NCI-H2107 treated with DMSO at 0.1 percent for 48 hours (cell line): Measurements from ENCODE around the gene PHF1.

Experiments used
- DNase-seq: peaks from one replicate; lab custom pipeline; 2025; ENCODE audit not compliant: unreplicated experiment; lab: John Stamatoyannopoulos, UW

Gene PHF1

DNA sequence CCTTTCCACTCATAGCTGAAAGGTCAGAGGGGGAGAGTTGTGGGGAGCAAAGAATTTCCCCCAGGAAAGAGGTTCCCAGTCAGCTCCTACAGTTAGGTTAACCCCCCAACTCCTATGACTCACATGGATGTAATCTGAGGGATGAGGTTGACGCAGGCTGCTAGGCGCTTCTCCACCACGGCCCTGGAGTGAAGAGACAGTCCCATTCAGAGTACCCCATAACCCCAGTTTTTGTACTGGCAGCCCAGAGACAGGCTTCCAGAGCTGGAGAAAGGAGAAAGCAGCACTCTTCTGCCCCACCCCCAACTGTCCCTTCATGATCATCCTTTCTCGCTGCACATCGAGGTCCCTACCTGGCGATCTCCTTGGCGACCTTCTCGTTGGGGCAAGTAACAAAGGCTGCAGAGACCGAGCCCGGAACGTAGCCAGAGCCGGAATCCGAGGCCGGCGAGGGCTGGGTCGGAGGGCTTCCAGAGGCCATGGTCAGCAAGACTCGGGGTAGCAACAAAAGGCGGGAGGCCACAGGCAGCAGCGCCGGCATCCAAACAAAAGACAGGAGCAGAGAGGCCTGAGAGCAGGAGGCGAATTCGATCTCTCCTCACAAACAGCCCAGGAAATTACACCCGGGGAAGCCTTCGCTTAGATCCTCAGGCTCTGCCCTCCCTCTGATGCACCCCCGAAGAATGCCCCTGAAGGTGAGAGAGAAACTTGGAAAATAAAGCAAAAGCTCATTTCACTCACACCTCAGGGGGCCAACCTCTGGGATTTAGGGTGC, 6.5 kb downstream of the PHF1 start:
- DNase-seq, result no peak

DNA sequence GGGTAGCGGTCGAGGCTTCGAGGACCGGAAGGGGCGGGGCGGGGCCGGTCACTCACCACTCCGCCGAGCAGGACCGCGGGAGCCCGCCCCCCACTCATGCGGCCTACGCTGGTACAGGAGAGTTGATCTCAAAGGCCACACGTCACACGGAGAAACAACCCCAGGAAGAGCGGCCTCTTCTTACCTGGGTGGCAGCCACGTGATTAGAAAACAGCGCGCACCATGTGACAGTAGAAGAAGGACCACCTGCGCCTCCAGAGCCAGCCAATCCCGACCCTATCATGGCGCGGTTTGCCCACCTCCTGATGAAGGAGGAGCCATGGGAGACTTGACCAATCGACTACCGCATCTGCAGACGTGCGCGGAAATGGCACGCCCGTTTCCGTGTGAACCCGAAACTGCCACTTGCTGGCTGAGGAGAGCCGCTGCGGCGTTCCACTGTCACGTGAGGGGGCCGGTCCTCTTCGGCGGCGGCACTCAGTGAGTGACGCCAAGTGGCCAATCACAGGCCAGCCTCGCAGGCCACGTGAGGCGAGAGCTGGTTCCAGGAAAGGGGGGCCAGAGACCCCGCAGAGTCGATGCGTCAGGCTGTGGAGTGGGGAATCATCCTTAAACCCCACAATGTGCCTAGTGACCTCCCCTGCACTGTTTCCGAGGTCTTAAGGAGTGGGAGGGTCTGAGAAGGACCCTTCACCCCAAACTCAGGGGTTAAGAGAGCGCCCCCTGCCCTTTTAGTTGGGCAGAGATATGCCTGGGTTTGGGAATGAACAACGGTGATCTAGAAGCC, 7.3 kb downstream of the PHF1 start, which contains the start of gene CUTA:
Gene CUTA (minus strand): TSS at position 205 of the 787 bp plus-strand sequence. CDS start 107 bp downstream, at position 98.
- peak; percentile 91 for DNase-seq

DNA sequence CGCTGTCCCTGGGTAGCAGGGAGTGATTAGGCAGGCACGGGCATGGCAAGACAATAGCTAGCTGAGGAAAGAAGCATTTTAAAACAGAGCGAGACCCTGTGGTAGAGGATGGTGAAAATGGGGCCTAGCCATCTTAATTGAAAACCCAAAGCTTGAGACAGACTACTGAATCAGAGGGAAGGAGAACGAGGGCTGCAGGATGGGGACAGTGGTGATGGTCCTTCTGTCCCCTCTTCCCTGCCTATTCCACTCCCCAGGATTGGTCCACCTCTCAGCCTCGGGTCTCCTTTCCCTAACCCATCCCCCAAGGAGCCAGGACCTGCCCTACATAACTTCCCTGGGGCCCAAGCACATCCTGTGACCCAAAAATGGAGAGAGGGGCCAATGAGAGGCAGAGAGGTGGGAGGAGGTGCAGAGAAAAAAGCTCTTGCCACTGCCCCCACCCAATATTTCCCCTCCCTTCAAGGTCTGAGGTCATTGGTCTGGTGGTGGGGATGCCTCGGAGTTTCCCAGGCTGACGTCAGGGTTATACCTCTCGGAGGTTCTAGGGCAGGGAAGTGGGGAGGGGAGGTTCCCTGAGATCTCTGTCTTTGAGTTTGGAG, 8.0 kb downstream of the PHF1 start:
- DNase-seq, result no peak

DNA sequence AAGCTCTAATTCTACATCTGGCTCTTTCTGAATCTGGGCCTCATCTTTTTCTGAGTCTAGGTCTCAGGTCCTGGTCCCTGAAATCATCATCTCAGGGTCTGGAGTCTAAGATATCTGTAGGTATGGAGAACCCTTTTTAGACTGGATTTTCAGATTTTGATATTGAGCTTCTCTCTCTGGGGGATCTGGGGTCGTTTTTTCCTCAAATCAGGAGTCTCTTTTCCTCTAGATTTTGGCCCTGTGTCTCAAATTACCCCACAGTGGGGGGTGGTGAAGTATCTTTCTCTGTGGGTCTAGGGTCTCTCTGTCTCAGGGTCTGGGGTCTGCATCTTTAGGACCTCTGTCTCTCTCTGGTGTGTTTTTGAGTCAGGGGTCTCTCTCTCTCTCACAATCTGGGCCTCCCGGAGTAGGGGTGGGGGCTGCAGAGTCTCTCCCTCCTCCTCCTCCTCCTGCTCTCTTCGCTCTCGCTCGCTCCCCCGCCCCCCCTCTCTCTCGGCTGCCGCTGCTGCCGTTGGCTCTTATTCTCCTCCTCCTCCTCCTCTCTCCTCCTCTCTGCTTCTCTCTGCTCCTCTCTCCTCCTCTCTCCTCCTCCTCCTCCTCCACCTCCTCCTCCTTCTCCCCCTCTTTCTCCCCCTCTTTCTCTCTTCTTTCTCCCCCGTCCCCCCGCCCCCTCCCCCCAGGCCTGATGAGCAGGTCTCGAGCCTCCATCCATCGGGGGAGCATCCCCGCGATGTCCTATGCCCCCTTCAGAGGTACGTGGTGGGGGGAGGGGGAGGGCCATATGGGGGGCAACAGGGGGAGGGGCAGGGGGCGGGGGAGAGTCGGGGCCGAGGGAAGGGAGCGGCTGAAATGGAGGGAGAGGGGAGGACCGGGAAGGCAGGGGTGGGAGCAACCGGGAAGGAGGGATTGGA, 9.0 kb downstream of the PHF1 start, which contains the start of gene SYNGAP1:
Gene SYNGAP1 (plus strand): TSS at position 486 of the 911 bp plus-strand sequence. CDS start 200 bp downstream, at position 686.
- DNase-seq, result no peak

DNA sequence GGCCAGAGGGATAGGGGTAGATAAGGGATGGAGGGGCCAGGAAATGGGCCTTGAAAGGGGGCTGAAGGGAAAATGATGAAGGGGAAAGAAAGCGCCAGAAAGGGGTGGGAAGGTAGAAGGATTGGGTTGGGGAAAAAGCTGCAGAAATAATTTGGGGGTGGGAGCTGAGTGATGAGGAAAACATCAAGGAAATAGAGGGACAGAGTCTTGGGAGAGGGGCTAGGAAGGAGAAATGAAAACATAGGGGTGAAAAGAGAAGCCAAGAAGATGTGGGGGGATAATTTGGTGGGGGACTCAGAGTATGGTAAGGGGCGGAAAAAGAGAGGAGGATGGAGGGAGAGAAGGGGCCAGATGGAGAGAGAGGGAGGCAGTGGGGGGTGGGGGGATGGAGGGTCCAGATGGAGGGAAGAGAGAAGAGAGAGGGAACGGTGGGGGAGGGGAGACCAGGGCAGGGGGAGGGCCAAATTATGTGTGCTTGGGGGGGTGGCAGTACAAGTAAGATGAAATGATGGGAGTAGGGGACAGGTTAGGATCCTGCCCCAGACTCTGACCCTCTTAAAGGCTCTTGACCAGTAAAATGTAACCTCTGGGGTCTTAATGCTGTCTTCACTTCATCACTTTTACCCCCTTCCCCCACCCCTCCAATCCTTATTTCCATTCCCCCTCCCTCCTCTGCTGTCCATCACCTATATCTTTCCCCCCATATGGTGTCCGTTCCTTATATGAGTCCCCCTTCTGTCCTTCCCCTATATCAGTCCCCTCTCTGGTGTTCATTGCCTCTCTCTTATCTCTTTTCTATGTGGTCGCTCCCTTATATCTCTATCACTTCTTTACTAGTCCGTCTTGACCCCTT, 9.9 kb downstream of the PHF1 start:
- no peak for DNase-seq

DNA sequence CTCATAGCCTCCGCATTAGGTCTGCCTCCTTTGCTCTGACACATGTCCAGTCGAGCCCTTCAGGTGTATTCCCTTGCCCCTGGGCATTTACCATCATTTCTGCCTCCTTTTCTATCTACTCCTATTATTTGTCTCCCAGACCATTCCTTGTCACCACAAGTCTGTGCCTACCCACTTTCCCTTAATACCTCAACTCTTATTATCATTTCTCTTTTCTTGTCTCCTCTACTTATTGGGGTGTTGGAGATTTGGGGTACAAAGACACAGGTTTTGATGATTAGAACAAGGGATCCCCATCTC, 10.5 kb downstream of the PHF1 start:
- DNase-seq, result no peak

DNA sequence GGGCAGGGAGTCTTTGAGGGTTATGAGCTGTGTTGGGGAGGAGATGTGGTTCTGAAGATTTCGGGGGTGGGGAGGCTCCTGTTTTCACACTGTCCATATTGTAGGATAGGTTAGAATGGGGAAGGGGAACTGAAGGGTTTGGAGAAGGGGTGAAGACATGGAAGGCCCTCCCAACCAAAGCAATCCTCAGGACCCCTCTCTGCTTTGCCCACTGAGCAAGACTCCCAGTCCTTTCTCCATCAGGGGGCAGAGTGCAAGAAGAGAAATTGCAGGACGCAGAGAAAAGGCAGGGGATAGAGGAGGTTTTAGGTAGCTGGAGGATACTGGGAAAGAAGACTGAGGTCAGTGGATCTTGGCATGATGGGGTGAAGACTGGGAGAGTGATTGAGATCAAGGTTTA, 13.0 kb downstream of the PHF1 start:
- DNase-seq, result no peak

DNA sequence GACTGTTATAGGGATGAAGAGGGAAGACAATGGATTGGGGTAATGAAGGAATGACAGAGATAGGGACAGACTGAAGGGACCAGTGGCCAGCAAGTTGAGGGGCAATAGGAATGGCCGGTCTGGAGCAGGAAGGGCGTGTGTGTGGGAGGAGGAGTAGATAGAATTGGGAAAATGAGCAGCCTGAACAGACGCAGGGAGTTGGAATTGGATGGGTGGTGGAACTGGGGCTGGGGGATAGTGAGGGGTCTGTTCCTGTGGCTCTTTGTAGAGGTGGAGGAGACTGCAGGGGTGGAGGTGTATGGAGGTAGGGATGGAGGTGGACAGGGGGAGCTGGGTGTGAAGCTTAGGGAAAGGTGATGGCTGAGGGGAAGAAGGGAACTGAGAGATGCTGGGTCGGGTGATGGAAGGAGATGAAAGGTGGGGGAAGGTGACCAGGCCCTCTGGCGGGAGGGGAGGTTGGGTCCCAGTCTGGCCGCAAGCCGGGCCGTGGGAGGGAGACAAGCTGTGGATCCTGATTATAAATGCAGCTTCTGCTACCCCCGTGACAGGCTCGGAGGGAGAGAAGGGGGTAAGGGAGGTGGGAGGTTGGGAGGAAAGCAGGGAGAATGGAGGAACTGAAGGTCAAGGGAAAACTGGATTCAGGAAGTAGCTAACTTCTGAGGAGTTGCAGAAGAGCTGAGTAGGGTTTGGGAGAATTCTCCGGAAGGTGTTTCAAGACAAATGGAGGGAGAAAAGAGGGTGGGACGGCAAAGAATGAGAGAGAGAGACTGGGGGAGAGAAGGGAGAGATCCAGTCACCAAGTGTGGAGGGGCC, 14.2 kb downstream of the PHF1 start:
- DNase-seq, result no peak

DNA sequence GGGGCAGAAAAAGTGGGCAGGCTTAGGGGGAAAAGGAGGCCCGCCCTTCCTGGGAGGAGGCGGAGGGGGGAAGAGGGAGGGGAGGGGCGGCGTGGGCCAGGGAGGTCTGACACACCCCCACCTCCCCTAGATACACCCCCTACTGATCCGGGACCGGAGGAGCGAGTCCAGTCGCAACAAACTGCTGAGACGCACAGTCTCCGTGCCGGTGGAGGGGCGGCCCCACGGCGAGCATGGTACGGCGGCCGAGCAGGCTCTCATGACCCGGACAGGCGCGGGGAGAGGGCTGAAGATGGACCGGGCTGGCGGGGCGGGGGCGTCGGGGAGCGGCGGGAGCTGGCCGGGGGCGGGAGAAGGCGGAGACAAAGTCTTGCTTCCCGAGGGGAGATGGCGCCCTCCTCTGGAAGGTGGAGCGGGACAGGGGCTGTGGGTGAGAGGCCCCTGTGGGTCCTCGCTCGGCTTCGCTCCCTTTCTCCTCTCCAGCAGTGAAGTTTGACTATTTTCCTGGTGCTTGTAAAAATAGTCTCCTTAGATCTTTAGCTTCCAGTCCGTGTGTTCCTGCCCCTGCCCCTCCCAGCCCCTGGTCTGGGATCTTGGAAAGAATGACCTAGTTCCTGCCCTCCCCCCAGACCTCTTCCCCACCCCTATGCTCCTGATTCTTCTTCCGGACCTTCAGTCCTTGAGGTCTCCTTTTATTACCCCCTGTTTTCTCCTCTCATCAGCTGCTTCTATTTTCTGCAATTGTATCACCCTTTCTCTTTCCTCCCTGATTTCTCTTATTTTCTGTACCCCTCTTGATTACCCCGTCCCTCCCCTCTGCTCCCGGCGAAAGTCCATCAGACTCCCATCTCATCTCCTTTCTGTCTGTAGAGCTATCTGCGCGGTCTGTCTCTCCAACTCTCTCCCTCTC, 15.1 kb downstream of the PHF1 start:
- no peak for DNase-seq

DNA sequence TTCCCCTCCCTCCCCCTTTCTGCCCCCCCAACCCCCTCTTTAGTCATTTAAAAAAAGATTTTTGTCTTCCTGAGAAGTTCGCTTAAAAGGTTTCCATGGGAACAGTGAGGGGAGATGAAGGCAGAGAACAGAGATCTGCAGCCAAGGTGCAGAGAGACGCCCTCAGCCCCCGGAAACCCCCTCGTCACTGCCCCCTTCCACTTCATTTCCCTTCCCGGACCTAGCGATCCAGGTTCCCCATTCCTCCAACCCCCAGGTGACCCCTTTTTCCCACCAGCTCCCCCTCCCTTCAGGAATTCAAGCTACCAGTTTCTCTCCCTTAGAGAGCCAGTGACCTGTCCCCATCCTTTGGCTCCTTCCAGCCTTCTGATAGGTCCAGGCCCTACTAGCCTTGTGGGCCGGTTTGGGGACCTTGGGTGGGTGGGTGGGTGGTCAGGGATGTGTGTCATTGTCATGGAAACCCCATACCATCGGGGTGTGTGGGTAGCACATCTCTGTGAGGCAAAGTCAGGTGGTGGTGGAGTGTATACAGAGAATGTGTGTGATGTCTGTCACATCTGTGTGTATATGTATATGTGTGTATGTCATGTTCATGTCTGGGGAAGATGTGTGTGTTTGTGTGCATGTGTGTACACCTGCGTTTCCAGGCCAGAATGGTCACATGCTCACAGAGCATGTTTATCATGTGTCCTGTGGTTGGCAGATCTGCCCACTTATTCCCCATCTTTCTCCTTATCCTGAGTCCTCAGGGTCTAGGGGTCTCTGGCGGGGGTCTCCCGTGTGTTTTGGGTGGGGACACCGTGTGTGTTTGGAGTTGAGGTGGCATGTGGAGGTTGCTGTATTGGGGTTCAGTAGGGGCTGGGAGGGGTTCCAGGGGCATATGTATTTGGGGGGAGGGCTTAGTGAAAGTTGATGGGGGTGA, 16.0 kb downstream of the PHF1 start:
- no peak for DNase-seq

DNA sequence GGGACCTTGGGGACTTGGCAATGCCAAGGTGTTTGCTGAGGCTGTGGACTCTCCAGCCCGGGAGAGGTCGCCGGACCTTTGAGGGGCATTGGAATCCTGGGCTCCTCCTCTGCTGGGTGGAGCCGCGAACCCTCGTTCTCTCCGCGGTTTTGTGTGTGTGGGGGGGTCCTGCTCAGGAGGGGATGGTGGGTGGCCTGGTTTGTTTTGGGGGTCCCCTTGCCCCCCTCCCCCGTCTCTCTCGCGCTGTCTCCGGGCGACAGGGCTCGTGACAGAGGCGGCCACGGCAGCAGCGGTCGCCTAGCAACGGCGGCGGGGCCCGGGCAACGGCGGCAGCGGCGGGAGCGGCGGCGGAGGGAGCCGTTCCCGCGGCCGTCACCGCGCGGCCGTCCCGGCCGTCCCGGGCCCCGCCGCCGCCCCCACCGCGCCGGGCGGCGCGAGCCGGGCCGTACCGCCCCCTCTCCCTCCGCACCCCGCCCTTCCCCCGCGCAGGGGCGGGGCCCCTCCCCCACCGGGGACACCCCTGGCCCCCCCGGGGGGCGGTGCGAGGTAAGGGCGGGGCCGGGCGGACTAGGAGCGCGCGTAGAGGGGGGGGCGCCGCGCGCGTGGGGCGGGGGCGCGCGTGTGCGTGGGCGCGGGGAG, 16.9 kb downstream of the PHF1 start:
- no peak for DNase-seq

DNA sequence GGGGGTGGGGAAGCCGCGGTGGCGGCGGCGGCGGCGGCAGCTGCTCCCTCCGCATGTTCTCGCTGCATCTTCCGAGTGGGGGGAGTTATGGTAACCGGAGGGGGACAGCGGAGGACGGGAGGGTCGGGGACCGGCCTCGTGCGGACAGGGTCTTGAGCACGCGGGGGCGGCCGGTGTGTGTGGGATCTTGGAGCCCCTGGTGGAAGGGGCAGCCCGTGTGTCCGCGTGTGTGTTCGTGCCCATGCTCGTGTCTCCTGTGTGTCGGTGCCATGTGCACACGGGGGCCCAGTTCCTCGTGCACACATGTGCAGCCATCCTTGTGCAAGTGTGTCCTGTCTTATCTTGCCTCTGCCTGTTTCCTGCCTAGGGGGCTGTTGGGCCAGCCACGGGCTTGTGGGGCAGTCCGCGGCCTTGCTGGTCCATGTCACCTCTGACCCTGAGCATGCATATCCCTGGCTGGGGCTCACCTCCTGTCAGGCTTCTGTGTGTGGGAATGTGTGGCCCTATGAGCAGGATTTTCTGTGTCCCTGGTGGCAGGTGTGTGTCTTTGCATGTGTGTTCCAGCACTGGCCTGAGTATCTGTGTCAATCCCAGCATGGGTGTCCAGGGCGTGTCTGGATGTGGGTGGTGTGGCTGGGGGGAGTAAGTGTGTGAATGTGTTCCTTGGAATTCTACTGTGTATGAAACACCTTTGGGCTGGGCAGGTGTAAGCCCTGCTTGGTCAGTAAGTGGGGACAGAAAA, 17.6 kb downstream of the PHF1 start:
- DNase-seq, result no peak

DNA sequence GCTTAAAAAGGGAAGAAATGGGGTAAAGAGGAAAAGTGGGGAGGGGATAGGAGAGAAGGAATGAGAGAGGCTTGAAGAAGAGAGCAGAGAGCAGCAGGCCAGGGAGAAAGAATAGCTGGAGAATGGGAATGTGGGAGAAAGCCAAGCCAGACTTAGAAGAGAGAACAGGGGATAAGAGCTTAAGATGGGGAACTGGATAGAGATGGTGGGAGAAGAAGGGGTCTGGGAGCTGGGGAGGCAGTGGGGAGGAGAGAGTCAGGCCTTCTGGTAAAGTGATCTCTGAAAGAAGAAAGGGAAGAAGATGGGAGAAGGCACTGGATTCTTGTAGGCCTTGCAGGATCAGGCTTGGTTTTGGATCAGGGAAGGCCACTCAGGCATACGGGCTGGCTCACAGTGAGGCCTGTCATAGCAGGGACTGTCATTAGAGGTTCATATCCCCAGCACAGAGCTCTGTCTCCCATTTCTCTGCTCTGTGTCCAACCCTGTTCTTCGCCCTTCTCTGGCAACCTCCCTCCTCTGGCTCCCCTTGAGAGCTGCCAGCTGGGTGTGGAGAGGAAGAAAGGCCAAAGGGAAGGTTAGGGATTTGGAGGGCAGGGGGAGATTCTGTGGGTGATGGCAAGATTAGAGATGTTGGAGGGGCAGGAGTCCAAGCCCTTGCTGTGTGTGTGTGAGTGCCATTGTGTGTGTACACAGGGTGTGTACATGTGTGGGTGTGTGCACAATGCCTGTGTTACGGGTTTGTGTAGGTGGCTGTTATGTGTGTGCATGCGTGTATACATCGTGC, 18.3 kb downstream of the PHF1 start:
- DNase-seq, result no peak

DNA sequence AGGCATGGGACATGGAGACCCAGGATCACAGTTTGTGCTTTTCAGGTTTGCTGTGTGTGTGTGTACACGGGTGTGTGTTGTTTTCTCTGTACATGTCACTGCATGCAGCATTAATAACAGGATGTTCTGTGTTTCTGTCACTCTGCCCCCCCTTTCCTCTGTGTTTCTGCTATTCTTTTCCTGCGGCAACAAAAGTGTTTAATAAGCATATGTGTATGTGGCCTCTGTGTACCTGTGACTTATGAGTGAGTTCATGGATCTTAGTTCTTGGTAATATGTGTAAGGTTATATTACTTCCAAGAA, 18.9 kb downstream of the PHF1 start:
- DNase-seq, result no peak

DNA sequence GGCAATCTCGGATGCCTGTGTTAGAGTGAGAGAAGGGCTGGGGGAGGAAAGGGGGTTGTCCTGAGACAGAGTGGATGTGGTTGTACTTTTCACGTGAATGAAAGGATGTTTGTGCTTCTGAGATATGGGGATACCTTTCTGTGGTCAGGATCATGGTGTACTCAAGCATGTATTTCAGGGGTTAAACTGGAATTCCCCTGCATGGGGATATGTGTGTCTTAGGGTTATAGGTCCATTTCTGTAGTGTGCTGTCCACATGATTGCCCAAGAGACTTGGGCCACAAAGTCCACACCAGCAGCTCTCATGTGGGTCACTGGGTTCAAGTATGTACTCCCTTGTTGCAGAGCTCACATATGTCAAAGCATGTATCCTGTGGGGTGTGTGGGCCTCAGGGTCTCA, 19.5 kb downstream of the PHF1 start:
- DNase-seq, result no peak
